ENCODE data around the gene SLC16A2.
A peak's percentile ranks its signal among the peaks of the same experiment; 100 is the strongest.
"Not testable (repeated sequence)": the region's sequence is repeated elsewhere in the genome, so short reads cannot be mapped to it uniquely, and the experiment has no call there.

Gene SLC16A2

DNA sequence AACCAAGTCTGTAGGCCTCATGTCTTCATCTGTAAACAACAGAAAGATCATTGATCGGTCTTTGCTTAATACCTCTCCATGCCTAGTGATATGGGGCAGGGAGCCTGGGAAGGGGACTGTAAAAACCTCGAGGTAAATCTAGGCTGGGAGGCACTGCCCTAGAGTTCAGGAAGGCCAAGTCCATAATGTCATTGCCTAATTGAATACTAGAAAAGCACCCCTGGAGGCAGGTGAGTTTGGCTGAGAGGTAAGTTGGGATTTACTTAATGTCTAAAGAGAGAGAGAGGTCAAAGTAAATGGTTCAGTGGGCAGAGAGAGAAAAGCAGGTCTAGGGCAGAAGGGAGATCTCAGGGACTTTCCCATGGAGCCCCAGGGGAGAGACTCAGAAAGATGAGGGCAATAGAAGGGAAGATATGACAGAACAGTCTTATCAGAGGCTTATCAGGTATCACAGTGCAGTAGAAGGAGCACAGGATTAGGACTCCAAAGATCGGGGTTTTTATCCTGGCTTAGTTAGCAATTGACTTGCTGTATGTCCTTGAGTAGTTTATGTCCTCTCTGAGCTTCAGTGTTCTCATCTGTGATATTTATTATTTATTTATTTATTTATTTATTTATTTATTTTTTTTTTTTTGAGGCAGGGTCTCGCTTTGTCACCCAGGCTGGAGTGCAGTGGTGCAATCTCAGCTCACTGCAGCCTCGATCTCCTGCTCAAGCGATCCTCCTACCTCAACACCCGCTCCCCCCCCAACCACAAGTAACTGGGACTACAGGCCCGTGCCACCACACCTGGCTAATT is 85.2 kb downstream of the SLC16A2 start:
- no peak for DNase-seq (ENCODE audit: low spot score)

DNA sequence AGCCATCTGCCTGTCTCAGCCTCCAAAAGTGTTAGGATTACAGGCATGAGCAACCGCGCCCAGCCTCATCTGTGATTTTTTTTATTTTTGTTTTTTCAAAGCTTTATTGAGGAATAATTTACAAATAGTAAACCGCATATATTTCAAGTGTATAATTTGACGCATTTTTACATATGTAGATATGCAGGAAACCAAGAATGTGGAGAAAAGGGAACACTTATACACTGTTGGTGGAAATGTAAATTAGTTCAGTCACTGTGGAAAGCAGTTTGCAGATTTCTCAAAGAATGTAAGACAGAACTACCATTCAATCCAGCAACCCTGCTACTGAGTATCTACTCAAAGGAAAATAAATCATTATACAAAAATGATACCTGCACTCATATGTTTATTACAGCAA is 85.9 kb downstream of the SLC16A2 start:
- no peak for DNase-seq (ENCODE audit: low spot score)

GRCh38 chrX:74509989-74510388 is 88.7 kb downstream of the SLC16A2 start:
- no peak for DNase-seq (ENCODE audit: low spot score)

DNA sequence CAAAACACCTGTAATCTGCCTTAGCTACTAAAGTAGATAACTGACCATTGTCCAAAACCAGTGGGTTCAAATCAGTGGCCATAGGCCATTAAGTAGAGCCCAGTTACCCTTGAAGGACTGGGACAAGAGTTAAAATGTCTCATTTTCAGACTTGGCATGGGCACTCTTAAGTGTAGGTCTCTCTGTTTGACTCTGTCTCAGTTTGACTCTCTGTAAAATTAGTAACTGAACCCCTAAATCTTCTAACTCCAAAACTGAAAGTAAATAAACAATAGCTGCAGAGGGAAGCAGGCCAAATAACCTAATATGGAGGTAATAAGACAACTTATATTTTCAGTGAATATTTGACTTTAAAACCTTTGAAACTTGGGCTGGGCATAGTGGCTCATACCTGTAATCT is 89.1 kb downstream of the SLC16A2 start:
- DNase-seq (ENCODE audit: low spot score), result no peak

DNA sequence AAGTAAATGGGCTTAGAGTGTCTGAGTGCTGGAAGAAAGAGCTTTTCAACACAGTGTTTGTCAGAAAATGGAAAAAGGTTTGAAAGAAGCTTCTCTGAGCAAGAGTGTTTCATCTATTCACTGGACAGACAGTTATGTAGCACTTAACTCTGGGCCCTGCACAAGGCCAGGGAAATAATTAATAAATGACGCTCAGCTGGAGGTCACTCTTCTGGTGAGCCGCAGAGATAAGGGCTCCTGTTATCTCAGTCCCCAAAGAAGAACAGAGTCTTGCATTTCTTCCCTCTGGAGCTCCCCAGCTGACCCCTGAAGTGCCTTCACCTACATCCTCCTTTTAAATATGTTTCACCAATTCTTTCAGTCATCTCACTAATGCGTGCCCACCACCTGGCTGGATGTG is 90.4 kb downstream of the SLC16A2 start:
- no peak for DNase-seq (ENCODE audit: low spot score)

GRCh38 chrX:74514384-74514783 is 93.1 kb downstream of the SLC16A2 start:
- no peak for DNase-seq (ENCODE audit: low spot score)

GRCh38 chrX:74515356-74515755 is 94.1 kb downstream of the SLC16A2 start:
- no peak for DNase-seq (ENCODE audit: low spot score)

DNA sequence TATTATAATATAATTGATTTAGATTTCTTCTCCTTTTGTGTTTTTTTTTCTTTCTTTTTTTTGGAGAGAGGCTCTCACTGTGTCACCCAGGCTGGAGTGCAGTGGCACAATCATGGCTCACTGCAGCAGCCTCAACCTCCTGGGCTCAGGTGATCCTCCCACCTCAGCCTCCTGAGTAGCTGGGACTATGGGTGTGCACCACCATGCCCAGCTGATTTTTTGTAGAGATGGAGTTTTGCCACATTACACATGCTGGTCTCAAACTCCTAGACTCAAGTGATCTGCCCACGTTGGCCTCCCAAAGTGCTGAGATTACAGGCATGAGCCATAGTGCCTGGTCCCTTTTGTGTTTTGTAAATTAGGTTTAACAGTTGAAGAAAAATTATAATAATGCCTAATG is 94.7 kb downstream of the SLC16A2 start:
- DNase-seq (ENCODE audit: low spot score), result not testable (repeated sequence)

DNA sequence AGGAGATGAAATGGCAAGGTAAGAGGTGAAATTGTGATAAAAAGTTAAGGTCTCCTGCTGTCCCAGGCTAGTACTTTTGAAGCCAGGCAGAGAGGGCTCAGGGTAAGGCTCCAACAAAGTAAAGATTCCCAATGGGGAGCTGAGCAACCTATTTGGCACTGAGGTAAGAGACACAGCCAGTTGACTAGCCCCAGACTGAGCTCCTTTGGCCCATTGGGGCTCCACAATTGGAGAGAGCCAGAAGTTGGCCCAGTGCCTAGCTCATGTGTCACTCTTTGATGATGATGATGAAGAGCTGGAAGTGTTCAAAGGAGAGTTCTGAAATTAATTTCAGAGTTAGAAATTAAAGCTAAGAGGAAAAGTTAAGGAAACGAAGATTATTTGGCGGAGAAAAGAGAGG is 98.6 kb downstream of the SLC16A2 start:
- DNase-seq (ENCODE audit: low spot score), result no peak

- DNase-seq (ENCODE audit: low spot score), result no peak
These were observed 99.0 kb downstream of the SLC16A2 start for GRCh38 chrX:74520291-74520690.

DNA sequence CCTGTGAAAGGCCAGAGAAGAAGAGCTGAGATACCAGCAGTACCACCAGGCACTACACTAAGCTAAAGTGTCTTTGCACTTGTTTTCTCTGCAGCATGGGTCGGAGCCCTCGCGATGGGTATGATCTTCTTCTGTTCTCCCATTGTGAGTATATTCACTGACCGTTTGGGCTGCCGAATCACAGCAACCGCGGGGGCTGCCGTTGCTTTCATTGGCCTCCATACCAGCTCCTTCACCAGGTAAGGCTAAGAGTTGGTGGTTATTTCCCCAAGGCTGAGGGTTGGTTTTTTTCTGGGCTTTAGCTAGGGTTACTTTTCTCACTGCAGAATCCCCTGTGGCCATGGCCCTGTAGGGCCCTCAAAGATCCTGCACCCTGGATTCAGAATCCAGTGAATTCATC is 99.6 kb downstream of the SLC16A2 start:
- no peak for DNase-seq (ENCODE audit: low spot score)

- peak; percentile 27 for DNase-seq (ENCODE audit: low spot score)
These were observed 100.9 kb downstream of the SLC16A2 start for GRCh38 chrX:74521961-74522751.

GRCh38 chrX:74523224-74523623 is 101.9 kb downstream of the SLC16A2 start:
- DNase-seq (ENCODE audit: low spot score), result no peak

- DNase-seq (ENCODE audit: low spot score), result no peak
These were observed 102.8 kb downstream of the SLC16A2 start for GRCh38 chrX:74523870-74524735.

DNA sequence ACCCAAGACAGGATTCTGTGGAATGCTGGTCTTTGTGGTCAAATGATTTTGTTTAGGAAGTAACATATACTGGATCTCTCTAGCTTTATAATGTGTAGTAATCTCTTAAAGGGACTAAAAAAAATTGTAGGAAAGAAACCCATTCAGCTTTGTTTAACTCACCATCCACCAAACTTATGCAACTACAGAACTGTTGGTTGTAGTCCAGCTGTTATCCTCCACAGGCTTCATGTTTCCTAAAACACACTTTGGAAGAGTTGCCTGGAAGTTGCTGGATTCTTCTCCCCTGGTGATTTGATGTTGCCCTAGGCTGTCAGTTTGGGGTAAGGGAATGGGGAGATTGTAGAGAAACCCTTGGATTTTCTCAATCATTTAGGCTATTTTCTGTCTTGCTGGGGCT is 103.8 kb downstream of the SLC16A2 start:
- no peak for DNase-seq (ENCODE audit: low spot score)

GRCh38 chrX:74526764-74527163 is 105.5 kb downstream of the SLC16A2 start:
- DNase-seq (ENCODE audit: low spot score), result no peak

DNA sequence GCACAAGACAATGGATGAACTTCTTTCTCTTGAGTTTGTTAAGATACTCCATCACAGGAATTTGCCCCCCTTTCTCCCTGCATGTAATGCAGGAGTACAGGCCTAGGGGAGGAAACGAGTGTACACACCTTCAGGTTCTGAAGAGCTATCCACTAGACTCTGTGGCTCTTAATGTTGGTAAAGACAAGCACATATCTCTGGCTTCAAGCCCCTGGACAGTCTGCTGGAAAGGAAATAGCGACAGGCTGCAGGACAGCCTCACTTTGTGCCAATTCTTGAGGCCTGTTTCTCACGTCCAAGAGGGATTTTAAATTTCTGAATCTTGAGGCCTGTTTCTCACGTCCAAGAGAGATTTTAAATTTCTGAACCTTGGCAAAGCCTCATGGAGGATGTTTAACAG is 106.1 kb downstream of the SLC16A2 start:
- DNase-seq (ENCODE audit: low spot score), result no peak

- DNase-seq (ENCODE audit: low spot score), result no peak
These were observed 108.0 kb downstream of the SLC16A2 start for GRCh38 chrX:74529311-74529710.

GRCh38 chrX:74531081-74531480 is 109.8 kb downstream of the SLC16A2 start:
- DNase-seq (ENCODE audit: low spot score), result no peak

DNA sequence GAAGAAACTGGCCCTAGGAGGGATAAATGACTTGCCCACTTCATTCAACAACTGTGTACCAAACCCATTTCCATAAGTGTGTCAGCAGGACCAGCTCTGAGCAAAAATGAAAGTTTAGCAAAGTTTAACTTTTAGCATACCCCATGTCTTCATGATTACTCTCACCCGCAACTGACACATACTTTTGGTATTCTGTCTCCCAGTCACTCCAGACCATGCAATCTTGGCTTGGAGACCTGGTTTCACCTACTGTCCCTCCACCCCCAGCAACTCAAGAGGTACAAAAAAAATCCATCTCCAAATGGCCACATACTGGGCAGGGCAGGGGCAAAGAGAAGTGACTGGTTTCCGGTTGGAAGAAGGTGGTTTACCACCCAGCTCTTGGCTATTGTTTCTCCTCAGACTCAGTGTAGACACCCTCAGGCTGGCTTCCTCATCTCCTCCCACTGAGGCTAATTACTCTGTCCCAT is 113.3 kb downstream of the SLC16A2 start:
- DNase-seq (ENCODE audit: low spot score), result peak; percentile 28

DNA sequence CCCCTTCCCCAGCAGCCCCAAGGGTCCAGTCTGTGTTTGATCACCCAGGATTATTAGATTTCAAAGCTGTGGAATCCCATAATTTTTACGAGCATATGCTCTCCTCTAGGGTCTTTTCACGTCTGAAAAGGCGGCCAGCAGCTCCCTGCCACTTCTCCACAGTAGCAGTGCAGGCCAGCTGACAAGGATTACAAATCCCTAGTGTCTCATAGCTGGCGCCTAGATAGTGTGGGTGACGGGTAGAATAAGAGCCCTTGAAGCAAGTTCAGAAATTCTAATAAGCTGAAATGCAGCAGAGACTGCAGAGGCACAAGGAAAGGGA is 113.8 kb downstream of the SLC16A2 start:
- DNase-seq (ENCODE audit: low spot score), result no peak

DNA sequence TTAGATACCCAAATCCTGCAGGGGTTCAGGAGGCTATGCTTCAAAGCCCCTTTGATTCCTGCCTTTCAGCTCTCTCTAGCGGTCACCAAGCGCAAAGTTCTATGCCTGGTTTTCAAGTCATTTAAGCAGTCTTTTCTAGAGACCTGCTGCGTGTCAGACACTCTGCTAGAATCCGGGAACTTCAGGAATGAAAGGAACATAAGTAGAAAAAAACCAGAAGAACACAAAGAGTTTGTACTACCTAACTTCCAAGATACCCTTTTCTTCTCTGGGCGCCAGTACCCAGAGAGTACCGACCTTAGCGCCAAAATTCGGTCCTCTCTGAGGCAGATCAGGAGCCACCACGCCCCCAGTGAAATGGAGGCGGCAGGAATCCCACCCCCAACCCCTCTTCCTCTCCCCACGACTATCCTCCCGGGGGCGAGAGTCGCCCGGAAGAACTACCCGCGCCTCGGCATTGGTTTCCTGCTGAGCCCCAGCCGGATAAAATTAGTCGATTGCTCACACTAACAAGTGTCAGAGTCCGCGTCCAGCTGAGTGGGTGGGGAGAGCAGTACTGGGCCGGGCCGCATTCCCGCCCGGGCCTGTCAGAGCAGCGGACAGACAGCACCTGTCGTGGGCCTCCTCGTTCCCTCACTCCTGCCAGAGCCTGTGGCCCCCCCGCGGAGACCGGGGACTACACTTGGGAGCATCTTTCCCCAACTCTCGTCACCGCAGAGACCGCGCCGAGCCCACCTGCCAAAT is 114.3 kb downstream of the SLC16A2 start:
- DNase-seq (ENCODE audit: low spot score), result peak; percentile 71
